ENCODE measurements around the gene PLP1. TPM values are rescaled to one million over a fixed set of nuclear protein-coding genes. Genes with fewer than 3 reads are reported as not detected.

Gene PLP1
- polyA plus RNA-seq, 1 experiment: 1.9 TPM

DNA sequence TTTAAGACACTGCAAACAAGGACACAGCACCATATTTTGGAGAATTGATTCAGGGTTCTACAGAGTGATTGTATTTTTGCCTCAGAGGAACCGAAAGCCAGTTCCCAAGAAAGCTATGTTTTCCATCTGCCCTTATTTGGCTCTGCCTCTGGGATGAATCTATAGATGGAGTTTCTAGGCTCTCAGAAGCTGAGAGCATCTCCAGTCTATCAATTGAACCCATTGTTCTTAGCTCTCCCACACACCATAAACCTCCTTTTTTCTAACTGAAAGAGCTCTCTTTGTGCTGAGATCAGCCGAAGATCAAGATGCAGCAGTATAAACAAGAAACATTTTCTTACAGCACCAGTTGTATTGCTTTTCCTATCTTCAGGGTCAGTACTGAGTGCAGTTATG is 16.9 kb downstream of the PLP1 start:
- CTCF ChIA-PET: interaction anchor here (1.2 kb wide), 1 partner anchor 16 kb away, joined by 3 read pairs; no protein-coding TSS in a partner anchor
- Histone ChIP-seq H3K36me3 (ENCODE audit: control insufficient read depth, insufficient read depth, low read length) (no peaks in the 10 kb centered on the region), H3K4me3 (ENCODE audit: low read depth, low read length) (peak overlapping the region; percentile 16), H3K27me3 (ENCODE audit: control insufficient read depth, insufficient read depth, low read length) (no peaks in the 10 kb centered on the region)
- POLR2A ChIA-PET: no interaction called here
- TF ChIP-seq, protein P1, sequence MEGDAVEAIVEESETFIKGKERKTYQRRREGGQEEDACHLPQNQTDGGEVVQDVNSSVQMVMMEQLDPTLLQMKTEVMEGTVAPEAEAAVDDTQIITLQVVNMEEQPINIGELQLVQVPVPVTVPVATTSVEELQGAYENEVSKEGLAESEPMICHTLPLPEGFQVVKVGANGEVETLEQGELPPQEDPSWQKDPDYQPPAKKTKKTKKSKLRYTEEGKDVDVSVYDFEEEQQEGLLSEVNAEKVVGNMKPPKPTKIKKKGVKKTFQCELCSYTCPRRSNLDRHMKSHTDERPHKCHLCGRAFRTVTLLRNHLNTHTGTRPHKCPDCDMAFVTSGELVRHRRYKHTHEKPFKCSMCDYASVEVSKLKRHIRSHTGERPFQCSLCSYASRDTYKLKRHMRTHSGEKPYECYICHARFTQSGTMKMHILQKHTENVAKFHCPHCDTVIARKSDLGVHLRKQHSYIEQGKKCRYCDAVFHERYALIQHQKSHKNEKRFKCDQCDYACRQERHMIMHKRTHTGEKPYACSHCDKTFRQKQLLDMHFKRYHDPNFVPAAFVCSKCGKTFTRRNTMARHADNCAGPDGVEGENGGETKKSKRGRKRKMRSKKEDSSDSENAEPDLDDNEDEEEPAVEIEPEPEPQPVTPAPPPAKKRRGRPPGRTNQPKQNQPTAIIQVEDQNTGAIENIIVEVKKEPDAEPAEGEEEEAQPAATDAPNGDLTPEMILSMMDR (IDR thresholded peaks at IDR 0.05; ENCODE audit: insufficient read depth, low read depth, low read length): no peak
- no peak for DNase-seq (ENCODE audit: low read depth)

- Histone ChIP-seq H3K27me3 (ENCODE audit: control insufficient read depth, insufficient read depth, low read length) (no peaks in the 10 kb centered on the region), H3K36me3 (ENCODE audit: control insufficient read depth, insufficient read depth, low read length) (no peaks in the 10 kb centered on the region), H3K4me3 (ENCODE audit: low read depth, low read length) (no peak overlapping the region)
- TF ChIP-seq, protein P1 (IDR thresholded peaks at IDR 0.05; ENCODE audit: insufficient read depth, low read depth, low read length): no peak
- POLR2A ChIA-PET: no interaction called here
- CTCF ChIA-PET: interaction anchor here (1.2 kb wide), 1 partner anchor 15 kb away, joined by 3 read pairs; no protein-coding TSS in a partner anchor
- DNase-seq (ENCODE audit: low read depth): no peak
These were observed 17.5 kb downstream of the PLP1 start for GRCh38 chrX:103794119-103794518.

DNA sequence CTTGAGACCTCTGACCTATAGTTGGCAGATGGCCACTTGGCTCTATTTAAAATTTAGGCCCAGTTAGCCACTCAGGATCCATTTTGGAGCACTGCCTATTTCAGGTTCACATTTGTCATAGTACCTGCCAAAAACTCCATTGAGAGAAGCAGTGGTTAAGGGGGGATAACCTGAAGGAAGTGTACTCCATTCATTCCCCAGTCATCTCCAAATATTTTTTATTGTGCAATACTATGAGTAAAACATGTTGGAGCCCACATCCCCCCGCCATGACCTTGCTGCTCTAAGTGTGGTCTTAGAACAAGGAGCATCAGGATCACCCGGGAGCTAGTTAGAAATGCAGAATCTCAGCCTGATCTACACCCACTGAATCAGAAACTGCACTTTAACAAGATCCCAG is 21.1 kb downstream of the PLP1 start:
- CTCF ChIA-PET: no interaction called here
- no peak for DNase-seq (ENCODE audit: low read depth)
- Histone ChIP-seq H3K36me3 (ENCODE audit: control insufficient read depth, insufficient read depth, low read length) (no peaks in the 10 kb centered on the region), H3K4me3 (ENCODE audit: low read depth, low read length) (no peak overlapping the region), H3K27me3 (ENCODE audit: control insufficient read depth, insufficient read depth, low read length) (no peaks in the 10 kb centered on the region)
- TF ChIP-seq, protein P1 (IDR thresholded peaks at IDR 0.05; ENCODE audit: insufficient read depth, low read depth, low read length): no peak
- POLR2A ChIA-PET: no interaction called here

DNA sequence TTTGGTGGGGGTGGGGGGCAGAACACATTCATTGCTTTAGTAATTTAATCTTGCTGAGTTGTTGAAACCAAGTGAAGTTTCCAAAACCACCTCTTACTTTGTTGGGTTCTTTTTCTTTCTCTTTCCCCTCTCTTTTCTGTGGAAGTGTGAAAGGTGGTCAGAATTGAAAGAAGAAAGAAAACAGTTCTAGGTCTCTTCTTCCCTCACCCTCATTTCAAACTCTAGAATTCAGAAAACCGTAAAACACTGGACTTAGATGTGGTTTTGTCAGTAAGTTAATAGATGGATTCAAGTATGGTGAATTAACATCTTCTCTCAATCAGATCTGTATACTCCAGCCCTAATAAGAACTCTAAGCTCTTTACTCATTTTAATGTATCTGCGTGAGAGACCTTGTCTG is 23.7 kb downstream of the PLP1 start:
- no peak for DNase-seq (ENCODE audit: low read depth)
- Histone ChIP-seq H3K36me3 (ENCODE audit: control insufficient read depth, insufficient read depth, low read length) (no peaks in the 10 kb centered on the region), H3K27me3 (ENCODE audit: control insufficient read depth, insufficient read depth, low read length) (no peaks in the 10 kb centered on the region), H3K4me3 (ENCODE audit: low read depth, low read length) (no peak overlapping the region)
- POLR2A ChIA-PET: no interaction called here
- CTCF ChIA-PET: no interaction called here
- TF ChIP-seq, protein P1 (IDR thresholded peaks at IDR 0.05; ENCODE audit: insufficient read depth, low read depth, low read length): no peak

DNA sequence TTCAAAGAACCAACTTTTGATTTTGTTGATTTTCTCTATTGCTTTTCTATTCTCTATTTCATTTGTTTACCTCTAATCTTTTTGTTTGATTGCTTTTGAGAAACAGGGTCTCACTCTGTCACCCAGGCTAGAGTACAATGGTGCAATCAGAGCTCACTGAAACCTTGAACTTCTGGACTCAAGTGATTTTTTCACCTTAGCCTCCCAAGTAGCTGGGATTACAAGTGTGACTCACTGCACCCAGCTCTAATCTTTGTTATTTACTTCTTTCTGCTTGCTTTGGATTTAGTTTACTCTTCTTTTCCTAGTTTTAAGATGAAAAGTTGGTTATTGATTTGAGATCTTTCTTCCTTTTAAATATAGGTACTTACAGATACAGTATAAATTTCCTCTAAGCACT is 29.2 kb downstream of the PLP1 start:
- ChIA-PET CTCF (interaction anchor here (0.7 kb wide), 1 partner anchor 94 kb away, joined by 3 read pairs; no protein-coding TSS in a partner anchor), POLR2A (no interaction called here)
- Histone ChIP-seq H3K36me3 (ENCODE audit: control insufficient read depth, insufficient read depth, low read length) (no peaks in the 10 kb centered on the region), H3K4me3 (ENCODE audit: low read depth, low read length) (no peak overlapping the region), H3K27me3 (ENCODE audit: control insufficient read depth, insufficient read depth, low read length) (no peaks in the 10 kb centered on the region)
- TF ChIP-seq, protein P1 (IDR thresholded peaks at IDR 0.05; ENCODE audit: insufficient read depth, low read depth, low read length): no peak
- DNase-seq (ENCODE audit: low read depth): no peak

All from BJ (cell line).